Suprapubic skin (tissue), 4 donors: ENCODE results near the gene GSG1L. TPM values are rescaled to one million over a fixed set of nuclear protein-coding genes. Genes with fewer than 3 reads are reported as not detected.

Experiments
- DNase-seq, 2 donors: peaks; one replicate each; pipeline ENCODE4 v3.0.0-alpha.2; 2019; ENCODE audit warnings: low spot score in 2 of 2
- H3K27ac ChIP-seq: fragments of 200-600 bp; sonication (generic); one replicate; pipeline ENCODE4 v1.5.1; 2019
- H3K27me3 ChIP-seq: fragments of 200-600 bp; sonication (generic); one replicate; pipeline ENCODE4 v1.5.1; 2019
- H3K36me3 ChIP-seq: fragments of 200-600 bp; sonication (generic); one replicate; pipeline ENCODE4 v1.5.1; 2019
- H3K4me1 ChIP-seq: fragments of 200-600 bp; sonication (generic); one replicate; pipeline ENCODE4 v1.5.1; 2019
- H3K4me3 ChIP-seq: fragments of 200-600 bp; sonication (generic); one replicate; pipeline ENCODE4 v1.5.1; 2019; ENCODE audit warnings: mild to moderate bottlenecking
- H3K9me3 ChIP-seq: fragments of 200-600 bp; sonication (generic); one replicate; pipeline ENCODE4 v1.5.1; 2019
- EP300 ChIP-seq: sonication (generic); formaldehyde crosslinking; IDR thresholded peaks from one replicate; pipeline ENCODE4 v1.6.1; 2017; ENCODE audit warnings: antibody characterized with exemption
- POLR2A ChIP-seq, 2 donors: fragments of 450-650 bp; IDR thresholded peaks; one replicate each; pipeline ENCODE4 v1.6.1; 2017; ENCODE audit warnings: antibody characterized with exemption in 2 of 2, mild to moderate bottlenecking in 2 of 2, moderate library complexity in 2 of 2
- POLR2AphosphoS5 ChIP-seq, 3 donors: sonication (generic); formaldehyde crosslinking; IDR thresholded peaks; one replicate each; pipeline ENCODE4 v1.6.1; 2017; ENCODE audit warnings: antibody characterized with exemption in 3 of 3
- WGBS: methylation state at CpG from one replicate; pipeline ENCODE4 v1.1.5; 2018; 5-methylcytosine and 5-hydroxymethylcytosine counted together
- total RNA-seq, 4 donors: library from RNA; depleted of rRNA; stranded (reverse); fragments of >200 nt; gene quantifications; one replicate each; pipeline ENCODE4 v1.1.0, GENCODE V29; 2016
- TF ChIP-seq, protein P1 (sequence below), 2 donors: fragments of 200-600 bp in 1 of 2; fragments of 450-650 bp in 1 of 2; sonication (generic) in 1 of 2; IDR thresholded peaks; one replicate each; pipeline ENCODE4 v1.5.1; 2016 to 2019; ENCODE audit warnings: antibody characterized with exemption in 2 of 2, mild to moderate bottlenecking in 1 of 2, moderate library complexity in 1 of 2

GSG1L gene
- total RNA-seq, 4 donors from 2014 or later: 0.64 to 1.7 TPM; not detected in 2

DNA sequence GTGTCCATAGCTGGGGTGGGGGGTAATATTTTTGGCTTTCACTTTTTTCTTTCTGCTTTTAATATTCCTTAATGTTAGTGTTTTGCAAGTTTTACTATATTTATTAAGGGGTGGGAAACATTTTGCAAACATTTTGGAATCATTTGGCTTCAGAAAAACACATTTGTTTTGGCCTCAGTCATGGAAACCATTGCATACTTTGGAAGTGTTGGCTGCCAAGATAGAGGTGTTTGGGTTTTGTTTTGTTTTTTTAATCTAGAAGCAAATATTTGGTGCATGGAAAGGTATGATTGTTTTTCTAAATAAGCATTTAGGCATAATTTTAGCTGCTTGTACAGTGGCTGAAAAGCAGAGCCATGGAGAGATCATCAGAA lies 270.3 kb downstream of the GSG1L start:
- Histone ChIP-seq H3K4me1 (peaks cover 3% of the 10 kb centered on the region), H3K4me3 (no peak overlapping the region), H3K9me3 (no peaks in the 10 kb centered on the region), H3K36me3 (no peaks in the 10 kb centered on the region), H3K27me3 (no peaks in the 10 kb centered on the region), H3K27ac (no peak overlapping the region)
- DNase-seq: no peak
- TF ChIP-seq, protein P1, sequence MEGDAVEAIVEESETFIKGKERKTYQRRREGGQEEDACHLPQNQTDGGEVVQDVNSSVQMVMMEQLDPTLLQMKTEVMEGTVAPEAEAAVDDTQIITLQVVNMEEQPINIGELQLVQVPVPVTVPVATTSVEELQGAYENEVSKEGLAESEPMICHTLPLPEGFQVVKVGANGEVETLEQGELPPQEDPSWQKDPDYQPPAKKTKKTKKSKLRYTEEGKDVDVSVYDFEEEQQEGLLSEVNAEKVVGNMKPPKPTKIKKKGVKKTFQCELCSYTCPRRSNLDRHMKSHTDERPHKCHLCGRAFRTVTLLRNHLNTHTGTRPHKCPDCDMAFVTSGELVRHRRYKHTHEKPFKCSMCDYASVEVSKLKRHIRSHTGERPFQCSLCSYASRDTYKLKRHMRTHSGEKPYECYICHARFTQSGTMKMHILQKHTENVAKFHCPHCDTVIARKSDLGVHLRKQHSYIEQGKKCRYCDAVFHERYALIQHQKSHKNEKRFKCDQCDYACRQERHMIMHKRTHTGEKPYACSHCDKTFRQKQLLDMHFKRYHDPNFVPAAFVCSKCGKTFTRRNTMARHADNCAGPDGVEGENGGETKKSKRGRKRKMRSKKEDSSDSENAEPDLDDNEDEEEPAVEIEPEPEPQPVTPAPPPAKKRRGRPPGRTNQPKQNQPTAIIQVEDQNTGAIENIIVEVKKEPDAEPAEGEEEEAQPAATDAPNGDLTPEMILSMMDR (IDR thresholded peaks at IDR 0.05): no peak
- TF ChIP-seq POLR2A (IDR thresholded peaks at IDR 0.05) (no peak), EP300 (no peak), POLR2AphosphoS5 (IDR thresholded peaks at IDR 0.05) (no peak)

DNA sequence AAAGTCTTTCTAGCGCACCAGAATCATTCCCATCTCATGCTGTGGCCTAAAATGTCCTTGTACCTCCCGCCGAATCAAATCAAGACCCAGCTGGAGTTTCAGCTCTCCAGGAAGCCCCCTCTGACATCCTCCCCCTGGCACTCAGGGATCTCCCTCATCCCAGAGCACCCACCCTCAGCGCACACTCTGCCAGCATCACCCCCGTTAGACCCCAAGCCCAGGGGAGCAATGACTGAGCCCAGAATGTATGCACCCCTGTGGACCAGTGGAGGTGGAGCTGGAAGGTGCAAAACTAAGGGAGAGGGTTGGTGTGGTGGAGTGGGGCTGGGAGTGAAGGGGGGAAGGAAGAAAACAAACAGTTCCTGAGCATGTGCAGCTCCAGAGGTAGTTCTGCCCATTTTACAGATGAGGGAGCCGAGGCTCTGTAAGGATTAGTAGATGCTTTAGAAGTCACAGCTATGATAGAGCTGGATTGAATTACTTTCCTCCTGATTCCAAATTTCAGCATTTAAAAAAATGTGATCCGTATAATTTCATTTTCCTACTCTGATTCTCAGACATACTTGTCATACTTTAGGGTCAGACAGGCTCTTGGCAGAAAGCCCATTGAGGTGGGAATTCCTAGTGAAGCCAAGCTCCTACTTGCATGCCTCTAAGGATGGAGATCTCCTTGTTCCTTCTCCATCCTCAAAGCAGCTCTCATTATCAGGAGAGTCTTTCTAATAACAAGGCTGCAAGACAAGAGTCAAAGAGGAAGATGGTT lies 270.8 kb downstream of the GSG1L start:
- no peaks in the 10 kb centered on the region for H3K36me3 ChIP-seq
- DNase-seq: no peak
- no peak overlapping the region for H3K27ac ChIP-seq
- TF ChIP-seq POLR2A (IDR thresholded peaks at IDR 0.05): no peak
- TF ChIP-seq, protein P1 (IDR thresholded peaks at IDR 0.05): no peak
- TF ChIP-seq POLR2AphosphoS5 (IDR thresholded peaks at IDR 0.05): no peak
- TF ChIP-seq EP300: no peak
- H3K9me3 ChIP-seq: no peaks in the 10 kb centered on the region
- H3K4me3 ChIP-seq: no peak overlapping the region
- 69% methylated on average over 7 of the region's 7 CpGs for WGBS
- H3K4me1 ChIP-seq: peaks cover 3% of the 10 kb centered on the region
- H3K27me3 ChIP-seq: no peaks in the 10 kb centered on the region

DNA sequence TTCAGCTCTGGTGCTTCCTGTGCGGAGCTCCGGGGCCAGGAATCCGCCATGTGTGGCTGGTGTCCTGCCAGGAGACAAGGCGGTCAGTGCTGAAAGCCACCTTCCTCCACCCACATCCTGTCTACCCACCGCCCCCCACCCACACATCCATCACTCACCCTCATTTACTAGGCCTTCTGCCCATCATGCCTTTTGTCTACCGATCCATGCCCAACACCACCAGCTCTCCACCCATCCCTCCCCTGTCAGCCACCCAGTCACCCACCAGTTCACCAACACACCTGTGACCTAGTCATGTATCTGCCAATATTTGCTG lies 272.2 kb downstream of the GSG1L start:
- 87% methylated on average over 6 of the region's 6 CpGs for WGBS
- Histone ChIP-seq H3K4me3 (no peak overlapping the region), H3K36me3 (no peaks in the 10 kb centered on the region), H3K9me3 (no peaks in the 10 kb centered on the region), H3K27ac (no peak overlapping the region), H3K27me3 (no peaks in the 10 kb centered on the region), H3K4me1 (peaks cover 3% of the 10 kb centered on the region)
- DNase-seq: no peak
- TF ChIP-seq EP300: no peak
- TF ChIP-seq POLR2AphosphoS5 (IDR thresholded peaks at IDR 0.05): no peak
- TF ChIP-seq POLR2A (IDR thresholded peaks at IDR 0.05): no peak

DNA sequence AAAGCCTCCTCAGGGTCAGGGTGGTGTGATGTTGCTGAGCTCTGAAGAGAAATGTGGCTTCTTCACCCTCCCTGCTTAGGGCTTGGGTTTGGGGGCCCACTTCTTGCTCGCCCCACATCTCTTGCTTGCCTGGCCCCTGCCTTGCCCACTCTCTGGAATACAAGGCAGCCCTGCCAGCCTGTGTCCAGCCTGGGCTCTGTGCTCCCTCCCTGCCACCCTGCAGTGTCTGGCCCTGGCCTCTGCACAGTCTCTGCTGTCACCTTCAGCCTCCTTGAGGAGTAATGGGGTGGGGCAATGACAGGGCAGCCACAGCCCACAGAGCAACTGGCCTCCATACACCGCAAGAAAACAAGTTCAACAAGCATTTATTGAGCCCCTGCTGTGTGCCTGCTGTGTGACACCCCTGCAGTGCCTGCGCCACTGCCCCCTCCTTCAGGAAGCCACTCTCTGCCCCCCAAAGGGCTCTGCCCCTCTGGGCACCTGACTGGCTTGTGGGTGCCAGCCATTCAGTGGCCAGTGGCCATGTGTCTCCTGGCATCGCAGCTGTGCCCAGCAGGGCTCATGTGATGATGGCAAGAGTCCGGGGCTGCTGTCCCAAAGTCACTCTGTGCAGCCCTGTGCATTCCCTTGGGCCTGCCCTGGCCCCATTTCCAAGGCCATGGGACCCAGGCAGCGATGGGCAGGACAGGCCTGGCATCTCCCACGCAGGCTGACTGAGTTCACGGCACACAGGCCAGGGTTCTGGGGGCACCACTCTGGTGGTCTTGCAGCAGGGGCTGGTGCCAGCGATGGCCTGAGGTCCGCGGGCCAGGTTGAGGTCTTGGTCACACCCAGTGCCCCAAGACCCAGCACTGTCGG lies 272.7 kb downstream of the GSG1L start:
- no peak for DNase-seq
- Histone ChIP-seq H3K9me3 (no peaks in the 10 kb centered on the region), H3K4me3 (no peak overlapping the region), H3K4me1 (peaks cover 3% of the 10 kb centered on the region), H3K36me3 (no peaks in the 10 kb centered on the region), H3K27me3 (no peaks in the 10 kb centered on the region), H3K27ac (no peak overlapping the region)
- 84% methylated on average over 6 of the region's 12 CpGs for WGBS
- TF ChIP-seq POLR2A (IDR thresholded peaks at IDR 0.05) (no peak), POLR2AphosphoS5 (IDR thresholded peaks at IDR 0.05) (no peak), EP300 (no peak)
- TF ChIP-seq, protein P1 (IDR thresholded peaks at IDR 0.05): no peak

DNA sequence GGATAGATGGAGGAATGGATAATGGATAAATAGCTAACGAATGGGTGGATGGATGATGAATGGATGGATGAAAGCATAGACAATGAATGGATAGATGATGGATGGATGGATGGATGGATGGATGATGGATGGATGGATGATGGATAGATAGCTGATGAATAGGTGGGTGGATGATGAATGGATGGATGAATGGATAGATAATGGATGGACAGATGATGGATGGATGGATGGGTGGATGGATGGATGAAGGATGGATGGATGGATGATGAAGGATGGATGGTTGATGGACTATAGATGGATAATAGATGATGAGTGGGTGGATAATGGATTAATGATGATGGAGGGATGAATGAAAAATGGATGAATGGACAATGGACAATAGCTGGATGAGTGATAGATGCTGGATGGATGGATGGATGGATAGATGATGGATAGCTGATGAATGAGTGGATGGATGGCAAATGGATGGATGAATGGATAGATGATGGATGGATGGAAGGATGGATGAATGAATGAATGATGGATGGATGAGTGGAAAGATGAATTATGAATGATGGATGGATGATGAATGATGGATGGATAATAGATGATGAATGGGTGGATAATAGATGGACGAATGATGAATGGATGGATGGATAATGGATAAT lies 273.8 kb downstream of the GSG1L start:
- Histone ChIP-seq H3K27me3 (no peaks in the 10 kb centered on the region), H3K4me3 (no peak overlapping the region), H3K4me1 (peaks cover 3% of the 10 kb centered on the region), H3K27ac (no peak overlapping the region), H3K9me3 (no peaks in the 10 kb centered on the region), H3K36me3 (no peaks in the 10 kb centered on the region)
- 72% methylated on average over 2 of the region's 2 CpGs for WGBS
- TF ChIP-seq, protein P1 (IDR thresholded peaks at IDR 0.05): no peak
- TF ChIP-seq POLR2AphosphoS5 (IDR thresholded peaks at IDR 0.05) (no peak), POLR2A (IDR thresholded peaks at IDR 0.05) (no peak)
- no peak for DNase-seq
